GM12892 (cell line): ENCODE data around the gene ADGRD2.

ENCODE experiments used
- POLR2A ChIP-seq: IDR thresholded peaks from 2 replicates; pipeline ENCODE4 v1.6.1; 2011; ENCODE audit warnings: low read depth, low read length, control low read depth
- TAF1 ChIP-seq: IDR thresholded peaks from 2 replicates; pipeline ENCODE4 v1.6.1; 2011; ENCODE audit warnings: low read depth, mild to moderate bottlenecking, control low read depth, low read length, borderline replicate concordance

DNA sequence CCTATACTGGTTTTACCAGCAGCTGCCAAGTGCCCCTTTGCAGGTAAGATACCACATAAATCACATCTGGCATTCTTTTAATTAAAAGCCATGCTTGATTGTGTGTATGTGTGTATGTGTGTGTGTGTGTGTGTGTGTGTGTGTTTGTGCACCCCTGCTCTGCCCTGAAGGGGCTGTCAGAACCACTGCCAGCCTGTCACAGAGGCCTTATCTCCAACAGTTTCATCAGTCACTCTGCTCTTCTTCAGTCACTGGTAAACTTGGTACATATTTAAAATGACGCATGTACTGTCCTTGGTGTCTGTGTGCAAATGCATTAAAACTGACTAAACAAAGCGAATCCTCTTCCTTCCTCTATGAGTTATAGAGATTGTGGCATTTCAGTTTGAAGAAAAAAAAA, 75.9 kb downstream of the ADGRD2 start:
- TF ChIP-seq POLR2A (no peak), TAF1 (no peak)
